ENCODE measurements around the gene AFG1L.

GRCh38 chr6:108574457-108575141, 279.7 kb downstream of the AFG1L start:
- TF ChIP-seq POLR2AphosphoS5 (IDR thresholded peaks at IDR 0.05; ENCODE audit: low read depth, low read length) (no peak), POLR2A (IDR thresholded peaks at IDR 0.05; ENCODE audit: low read depth, low read length) (no peak)
